GM10266 (cell line): ENCODE results near the gene ALDH1A3.

Experiments used
- DNase-seq: peaks from one replicate; pipeline ENCODE4 v3.0.0; 2012; ENCODE audit errors: extremely low spot score
- CTCF ChIP-seq: IDR thresholded peaks from 2 replicates; pipeline ENCODE4 v1.5.1; 2012; ENCODE audit warnings: mild to moderate bottlenecking, low read depth; ENCODE audit not compliant: control insufficient read depth, insufficient read depth; ENCODE audit errors: missing control alignments

The ALDH1A3 gene

GRCh38 chr15:100887211-100887913, 7.7 kb downstream of the ALDH1A3 start:
- TF ChIP-seq CTCF, result no peak
- no peak for DNase-seq

GRCh38 chr15:100889385-100890050, 9.9 kb downstream of the ALDH1A3 start:
- TF ChIP-seq CTCF, result no peak
- DNase-seq, result no peak

- TF ChIP-seq CTCF, result no peak
- no peak for DNase-seq
Observed at GRCh38 chr15:100890051-100890720, 10.6 kb downstream of the ALDH1A3 start.

- TF ChIP-seq CTCF, result no peak
- no peak for DNase-seq
Observed at GRCh38 chr15:100890850-100891249, 11.2 kb downstream of the ALDH1A3 start.

- no peak for TF ChIP-seq CTCF
- no peak for DNase-seq
Observed at GRCh38 chr15:100891307-100892012, 11.8 kb downstream of the ALDH1A3 start.

- no peak for TF ChIP-seq CTCF
- DNase-seq, result no peak
Observed at GRCh38 chr15:100892013-100892355, 12.4 kb downstream of the ALDH1A3 start.
